Trophoblast cell (in vitro differentiated cells and primary cell): ENCODE measurements around the gene PDE4D.

ENCODE experiments used
- DNase-seq, 2 donors: peaks; one replicate each; pipeline ENCODE4 v3.0.0-alpha.2; 2016
- H2AFZ ChIP-seq: 2 replicates; pipeline ENCODE4 v1.6.1; 2013; ENCODE audit warnings: low read length, moderate library complexity, mild to moderate bottlenecking; ENCODE audit not compliant: insufficient read depth, poor library complexity
- H2AK5ac ChIP-seq: 2 replicates; pipeline ENCODE4 v1.6.1; 2013; ENCODE audit warnings: mild to moderate bottlenecking, low read length
- H2BK120ac ChIP-seq: 2 replicates; pipeline ENCODE4 v1.6.1; 2013; ENCODE audit warnings: low read length, mild to moderate bottlenecking, moderate library complexity; ENCODE audit not compliant: insufficient read depth, poor library complexity
- H2BK12ac ChIP-seq: 2 replicates; pipeline ENCODE4 v1.6.1; 2013; ENCODE audit warnings: mild to moderate bottlenecking, low read length, moderate library complexity
- H2BK5ac ChIP-seq: 2 replicates; pipeline ENCODE4 v1.6.1; 2013; ENCODE audit warnings: low read length, low read depth, moderate library complexity, mild to moderate bottlenecking; ENCODE audit not compliant: poor library complexity
- H3K14ac ChIP-seq: 2 replicates; pipeline ENCODE4 v1.6.1; 2013; ENCODE audit warnings: mild to moderate bottlenecking, low read length
- H3K18ac ChIP-seq: 2 replicates; pipeline ENCODE4 v1.6.1; 2013; ENCODE audit warnings: mild to moderate bottlenecking, low read length
- H3K23ac ChIP-seq: 2 replicates; pipeline ENCODE4 v1.6.1; 2013; ENCODE audit warnings: low read length
- H3K27ac ChIP-seq: 2 replicates; pipeline ENCODE4 v1.5.1; 2013; ENCODE audit warnings: low read depth, mild to moderate bottlenecking, inconsistent platforms, low read length, moderate library complexity
- H3K27me3 ChIP-seq: 2 replicates; pipeline ENCODE4 v1.6.1; 2013; ENCODE audit warnings: inconsistent platforms, mild to moderate bottlenecking, low read length, moderate library complexity; ENCODE audit not compliant: insufficient read depth
- H3K36me3 ChIP-seq, 2 experiments: 1 replicate in 1 of 2; 2 replicates in 1 of 2; pipeline ENCODE4 v1.6.1; 2013; ENCODE audit warnings: low read length in 2 of 2, mild to moderate bottlenecking in 2 of 2, moderate library complexity in 1 of 2; ENCODE audit not compliant: insufficient read depth in 2 of 2, control insufficient read depth in 1 of 2
- H3K4ac ChIP-seq: 2 replicates; pipeline ENCODE4 v1.6.1; 2013; ENCODE audit warnings: low read depth, mild to moderate bottlenecking, low read length, moderate library complexity
- H3K4me1 ChIP-seq, 2 experiments: 1 replicate in 1 of 2; 2 replicates in 1 of 2; pipeline ENCODE4 v1.6.1; 2013; ENCODE audit warnings: low read length in 2 of 2, mild to moderate bottlenecking in 2 of 2, moderate library complexity in 1 of 2; ENCODE audit not compliant: insufficient read depth in 2 of 2, control insufficient read depth in 1 of 2
- H3K4me2 ChIP-seq: 2 replicates; pipeline ENCODE4 v1.6.1; 2013; ENCODE audit warnings: inconsistent platforms, mild to moderate bottlenecking, low read length, moderate library complexity
- H3K4me3 ChIP-seq: 2 replicates; pipeline ENCODE4 v1.5.1; 2013; ENCODE audit warnings: mild to moderate bottlenecking, low read depth, low read length, inconsistent platforms
- H3K79me1 ChIP-seq: one replicate; pipeline ENCODE4 v1.6.1; 2013; ENCODE audit warnings: low read length
- H3K79me2 ChIP-seq: 2 replicates; pipeline ENCODE4 v1.6.1; 2013; ENCODE audit warnings: low read length, mild to moderate bottlenecking; ENCODE audit not compliant: control insufficient read depth, insufficient read depth, poor library complexity
- H3K9ac ChIP-seq: 2 replicates; pipeline ENCODE4 v1.6.1; 2013; ENCODE audit warnings: mild to moderate bottlenecking, low read length
- H3K9me3 ChIP-seq: 2 replicates; pipeline ENCODE4 v1.6.1; 2013; ENCODE audit warnings: low read depth, mild to moderate bottlenecking, control low read depth, inconsistent platforms, low read length; ENCODE audit not compliant: insufficient read depth
- H4K12ac ChIP-seq: 2 replicates; pipeline ENCODE4 v1.6.1; 2013; ENCODE audit warnings: low read depth, mild to moderate bottlenecking, low read length, moderate library complexity
- H4K8ac ChIP-seq: 2 replicates; pipeline ENCODE4 v1.6.1; 2013; ENCODE audit warnings: low read depth, mild to moderate bottlenecking, low read length, moderate library complexity
- H4K91ac ChIP-seq: one replicate; pipeline ENCODE4 v1.6.1; 2013; ENCODE audit warnings: low read depth, mild to moderate bottlenecking, low read length, moderate library complexity
- WGBS: extraction: QIAGEN DNeasy Blood & Tissue Kit; methylation state at CpG from one replicate; pipeline ENCODE4 v1.1.7; 2013; ENCODE audit warnings: missing lambda C conversion rate; ENCODE audit not compliant: insufficient read length, insufficient coverage; ENCODE audit errors: extremely low coverage; 5-methylcytosine and 5-hydroxymethylcytosine counted together

PDE4D gene

DNA sequence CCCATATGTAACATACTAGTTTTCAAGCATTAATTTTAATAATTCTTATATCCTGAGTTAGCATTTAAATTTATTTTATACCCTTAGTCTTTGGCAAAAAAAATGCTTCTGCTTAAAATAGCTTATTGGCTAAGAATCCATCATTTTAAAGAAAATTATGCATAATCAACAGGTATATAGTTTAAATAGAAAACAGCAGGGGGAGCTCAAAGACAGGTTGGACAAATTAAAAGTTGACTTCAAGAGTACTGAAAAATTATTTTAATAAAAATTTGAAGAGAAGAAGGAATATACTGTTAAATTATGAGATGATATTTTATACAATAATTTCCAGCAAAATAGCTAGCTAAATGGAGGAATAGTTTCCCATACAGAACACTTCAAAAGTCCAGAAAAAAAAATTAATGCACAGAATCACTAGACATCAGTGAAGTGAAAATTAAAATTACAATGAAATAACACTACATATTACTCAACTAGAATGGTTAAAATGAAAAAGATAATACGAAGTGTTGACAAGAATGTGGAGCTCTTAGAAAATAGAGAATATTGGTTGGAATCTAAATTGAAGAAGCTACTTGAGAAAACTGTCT, 387.1 kb downstream of the PDE4D start:
- Histone ChIP-seq H3K4me2 (no peak overlapping the region), H2BK12ac (no peak overlapping the region), H3K27me3 (no peaks in the 10 kb centered on the region), H4K8ac (no peak overlapping the region), H3K9me3 (no peaks in the 10 kb centered on the region), H3K9ac (no peak overlapping the region), H3K14ac (no peak overlapping the region), H3K4me1 (no peaks in the 10 kb centered on the region), H3K79me1 (no peaks in the 10 kb centered on the region), H3K27ac (no peak overlapping the region), H2AK5ac (no peak overlapping the region), H3K79me2 (no peaks in the 10 kb centered on the region), H3K4me3 (no peak overlapping the region), H2AFZ (no peak overlapping the region), H3K36me3 (no peaks in the 10 kb centered on the region), H4K91ac (no peak overlapping the region), H4K12ac (no peak overlapping the region), H2BK120ac (no peak overlapping the region), H2BK5ac (no peak overlapping the region), H3K18ac (no peak overlapping the region), H3K23ac (no peak overlapping the region), H3K4ac (no peak overlapping the region)
- WGBS, result no CpG with 5 or more reads among the region's 1 CpG
- peak in 1 of 2 donors; percentile 67 for DNase-seq

DNA sequence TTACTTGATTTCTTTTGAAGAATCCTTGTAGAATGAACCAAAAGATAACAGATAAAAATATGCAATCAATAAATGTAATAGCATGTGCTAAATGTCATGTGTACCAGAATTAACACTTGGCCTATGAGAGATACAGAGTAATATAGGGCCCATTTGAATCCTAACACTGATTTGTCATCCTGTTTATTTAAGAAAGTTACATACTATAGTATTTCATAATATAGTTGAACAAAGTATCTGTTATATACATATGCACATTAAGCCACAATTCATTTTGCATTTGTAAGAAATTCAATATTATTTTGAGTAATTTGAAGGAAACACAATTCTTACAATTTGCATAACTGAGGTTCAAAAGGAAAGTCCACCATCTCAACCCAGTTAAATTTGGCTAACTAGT, 389.5 kb downstream of the PDE4D start:
- no peak overlapping the region for H3K23ac ChIP-seq
- no peak overlapping the region for H2BK5ac ChIP-seq
- no peak overlapping the region for H3K27ac ChIP-seq
- no peak overlapping the region for H2AK5ac ChIP-seq
- no peaks in the 10 kb centered on the region for H3K79me2 ChIP-seq
- no peak overlapping the region for H4K8ac ChIP-seq
- no peak overlapping the region for H4K12ac ChIP-seq
- no peak overlapping the region for H3K9ac ChIP-seq
- no peak overlapping the region for H2BK120ac ChIP-seq
- no peaks in the 10 kb centered on the region for H3K9me3 ChIP-seq
- H3K27me3 ChIP-seq, result no peaks in the 10 kb centered on the region
- H2AFZ ChIP-seq, result no peak overlapping the region
- no peak overlapping the region for H3K14ac ChIP-seq
- no peaks in the 10 kb centered on the region for H3K36me3 ChIP-seq
- no peaks in the 10 kb centered on the region for H3K4me1 ChIP-seq
- DNase-seq, result no peak
- H3K18ac ChIP-seq, result no peak overlapping the region
- H3K4ac ChIP-seq, result no peak overlapping the region
- no peak overlapping the region for H3K4me3 ChIP-seq
- no peak overlapping the region for H4K91ac ChIP-seq
- H3K4me2 ChIP-seq, result no peak overlapping the region
- no peak overlapping the region for H2BK12ac ChIP-seq
- no peaks in the 10 kb centered on the region for H3K79me1 ChIP-seq

DNA sequence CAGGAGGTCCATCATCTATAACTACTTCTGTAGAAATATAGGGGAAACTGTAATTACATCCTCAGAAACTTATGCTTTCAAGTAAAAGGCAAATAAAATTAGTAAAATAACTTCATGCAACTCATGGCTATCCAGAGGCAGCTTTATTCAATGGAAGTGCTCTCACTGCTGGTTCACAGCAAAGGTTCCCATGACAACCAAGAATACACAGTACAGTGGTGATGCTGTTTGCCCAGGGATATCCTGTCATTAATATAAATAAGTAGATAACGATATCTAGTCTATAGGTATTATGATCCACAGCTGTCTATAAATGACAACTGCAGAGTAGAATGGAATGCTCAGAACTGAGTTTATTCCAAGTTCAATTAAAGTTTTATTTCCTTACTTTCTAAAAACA, 390.3 kb downstream of the PDE4D start:
- H3K4ac ChIP-seq, result no peak overlapping the region

DNA sequence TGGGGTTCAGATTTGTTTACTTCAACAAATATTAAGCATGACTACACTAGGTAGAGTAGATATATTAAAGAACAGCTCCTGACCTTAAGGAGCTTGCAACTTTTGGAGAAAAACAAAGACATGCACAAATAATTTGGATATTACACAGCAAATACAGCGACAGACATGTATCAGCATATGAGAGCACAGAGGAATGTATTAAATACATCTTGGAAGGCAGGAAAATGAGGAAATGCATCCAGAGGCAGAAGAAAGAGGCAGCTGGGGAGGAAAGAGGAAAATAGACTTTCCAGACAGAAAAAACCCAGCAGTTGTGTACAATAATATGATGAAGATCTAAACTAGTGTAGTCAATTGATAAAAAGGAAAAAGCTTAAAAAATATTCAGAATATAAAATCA, 392.2 kb downstream of the PDE4D start:
- H2BK5ac ChIP-seq, result no peak overlapping the region
- H3K27ac ChIP-seq, result no peak overlapping the region
- H3K4me1 ChIP-seq, result no peaks in the 10 kb centered on the region
- H2BK120ac ChIP-seq, result no peak overlapping the region
- no peaks in the 10 kb centered on the region for H3K36me3 ChIP-seq
- H3K79me1 ChIP-seq, result no peaks in the 10 kb centered on the region
- no peak overlapping the region for H4K91ac ChIP-seq
- WGBS, result no CpG with 5 or more reads among the region's 1 CpG
- no peak overlapping the region for H3K4ac ChIP-seq
- no peak overlapping the region for H3K23ac ChIP-seq
- no peak overlapping the region for H3K18ac ChIP-seq
- no peak overlapping the region for H2AK5ac ChIP-seq
- DNase-seq, result no peak
- H3K9ac ChIP-seq, result no peak overlapping the region
- H3K27me3 ChIP-seq, result no peaks in the 10 kb centered on the region
- no peak overlapping the region for H2BK12ac ChIP-seq
- no peak overlapping the region for H4K12ac ChIP-seq
- no peak overlapping the region for H3K4me2 ChIP-seq
- H3K4me3 ChIP-seq, result no peak overlapping the region
- no peak overlapping the region for H3K14ac ChIP-seq
- no peaks in the 10 kb centered on the region for H3K9me3 ChIP-seq
- H3K79me2 ChIP-seq, result no peaks in the 10 kb centered on the region
- no peak overlapping the region for H2AFZ ChIP-seq
- H4K8ac ChIP-seq, result no peak overlapping the region

More for the DNA sequence above, 390.3 kb downstream of the PDE4D start:
- Histone ChIP-seq H2BK5ac (no peak overlapping the region), H3K36me3 (no peaks in the 10 kb centered on the region), H3K79me2 (no peaks in the 10 kb centered on the region), H3K9me3 (no peaks in the 10 kb centered on the region), H3K27me3 (no peaks in the 10 kb centered on the region), H3K9ac (no peak overlapping the region), H2AK5ac (no peak overlapping the region), H3K79me1 (no peaks in the 10 kb centered on the region), H2BK12ac (no peak overlapping the region), H2AFZ (no peak overlapping the region), H4K8ac (no peak overlapping the region), H3K4me3 (no peak overlapping the region), H3K18ac (no peak overlapping the region), H3K4me1 (no peaks in the 10 kb centered on the region), H3K4me2 (no peak overlapping the region), H4K12ac (no peak overlapping the region), H4K91ac (no peak overlapping the region), H3K27ac (no peak overlapping the region), H2BK120ac (no peak overlapping the region), H3K14ac (no peak overlapping the region), H3K23ac (no peak overlapping the region)
- no CpG with 5 or more reads among the region's 1 CpG for WGBS
- no peak for DNase-seq
